B cell (primary cell): ENCODE data around the gene GADD45A. TPM values are rescaled to one million over a fixed set of nuclear protein-coding genes. Genes with fewer than 3 reads are reported as not detected.

Experiments used
- ATAC-seq: fragments of 200-7000 bp; cut with Tn5 transposase; one replicate; pipeline ENCODE4 v1.10.0; 2021; ENCODE audit warnings: low read depth, mild to moderate bottlenecking, moderate number of reproducible peaks, moderate library complexity
- CTCF ChIA-PET: fragments of 350-600 bp; sonication (Branson Sonifier 250); formaldehyde crosslinking; loops from one replicate; lab custom pipeline; 2021; ENCODE audit warnings: antibody characterized with exemption, inconsistent platforms; lab: Charles Lee
- POLR2A ChIA-PET: fragments of 350-600 bp; sonication (Branson Sonifier 250); formaldehyde crosslinking; loops from one replicate; lab custom pipeline; 2021; ENCODE audit warnings: antibody characterized with exemption; lab: Charles Lee
- DNase-seq: peaks from one replicate; pipeline ENCODE4 v3.0.0; 2013
- H2AFZ ChIP-seq: 2 replicates; pipeline ENCODE4 v1.6.1; 2012; ENCODE audit warnings: mild to moderate bottlenecking, low read depth, low read length; ENCODE audit not compliant: insufficient read depth, poor library complexity, severe bottlenecking
- H3K27ac ChIP-seq, 2 donors: 1 replicate in 1 of 2; 2 replicates in 1 of 2; pipeline ENCODE4 v1.5.1; 2012 to 2013; ENCODE audit warnings: low read length in 2 of 2, mild to moderate bottlenecking in 2 of 2, moderate library complexity in 1 of 2
- H3K27me3 ChIP-seq, 4 experiments: fragments of 200-600 bp in 1 of 4; sonication (generic) in 1 of 4; replicated peaks in 1 of 4; 1 replicate in 2 of 4; 2 replicates in 2 of 4; pipeline versions ENCODE4 v1.6.1 to v1.7.0; 2013 to 2016; ENCODE audit warnings: low read length in 3 of 4, mild to moderate bottlenecking in 2 of 4, mixed read lengths in 1 of 4, moderate library complexity in 1 of 4; ENCODE audit not compliant: insufficient read depth in 4 of 4, control insufficient read depth in 3 of 4; ENCODE audit errors: control extremely low read depth in 1 of 4
- H3K36me3 ChIP-seq, 2 experiments: replicated peaks in 1 of 2; 1 replicate in 1 of 2; 2 replicates in 1 of 2; pipeline versions ENCODE4 v1.6.1 to v1.7.1; 2013; ENCODE audit warnings: low read length in 1 of 2; ENCODE audit not compliant: insufficient read depth in 2 of 2, control insufficient read depth in 1 of 2; ENCODE audit errors: control extremely low read depth in 1 of 2, extremely low read depth in 1 of 2
- H3K4me1 ChIP-seq, 2 donors: fragments of 200-600 bp in 1 of 2; sonication (generic) in 1 of 2; 1 replicate in 1 of 2; 2 replicates in 1 of 2; pipeline versions ENCODE4 v1.5.1 to v1.6.1; 2013 to 2017; ENCODE audit warnings: low read length in 2 of 2; ENCODE audit not compliant: control insufficient read depth in 2 of 2, insufficient read depth in 2 of 2
- H3K4me2 ChIP-seq: replicated peaks from 2 replicates; pipeline ENCODE3; 2012; ENCODE audit warnings: mild to moderate bottlenecking, low read depth, low read length; ENCODE audit not compliant: poor library complexity, severe bottlenecking
- H3K4me3 ChIP-seq, 5 experiments: fragments of 200-600 bp in 1 of 5; sonication (generic) in 1 of 5; 1 replicate in 3 of 5; 2 replicates in 2 of 5; pipeline versions ENCODE4 v1.5.1 to v1.7.0; 2011 to 2016; ENCODE audit warnings: low read length in 4 of 5, mild to moderate bottlenecking in 4 of 5, low read depth in 2 of 5, control low read depth in 1 of 5, moderate library complexity in 1 of 5; ENCODE audit not compliant: insufficient read depth in 1 of 5; ENCODE audit errors: control extremely low read depth in 1 of 5, extremely low read depth in 1 of 5
- H3K79me2 ChIP-seq: fragments of 200-600 bp; sonication (generic); one replicate; pipeline ENCODE4 v1.6.0; 2016; ENCODE audit warnings: low read length; ENCODE audit not compliant: control insufficient read depth, insufficient read depth
- H3K9ac ChIP-seq: fragments of 200-600 bp; sonication (generic); 2 replicates; pipeline ENCODE4 v1.6.1; 2017; ENCODE audit warnings: mild to moderate bottlenecking, low read length, moderate library complexity
- H3K9me3 ChIP-seq, 3 donors: one replicate each; pipeline versions ENCODE4 v1.6.1 to v1.7.1; 2013; ENCODE audit warnings: low read length in 2 of 3; ENCODE audit not compliant: control insufficient read depth in 2 of 3, insufficient read depth in 1 of 3; ENCODE audit errors: control extremely low read depth in 1 of 3
- H4K20me1 ChIP-seq: 2 replicates; pipeline ENCODE4 v1.6.0; 2012; ENCODE audit warnings: mild to moderate bottlenecking, low read length; ENCODE audit not compliant: insufficient read depth, control insufficient read depth, poor library complexity, severe bottlenecking
- H3K27ac Mint-ChIP-seq: one replicate; pipeline ENCODE4 v1.8.0; 2021; ENCODE audit warnings: mixed read lengths
- H3K27me3 Mint-ChIP-seq: one replicate; pipeline ENCODE4 v1.8.0; 2021; ENCODE audit warnings: mixed read lengths
- H3K4me1 Mint-ChIP-seq: one replicate; pipeline ENCODE4 v1.8.0; 2021; ENCODE audit warnings: mixed read lengths
- H3K4me3 Mint-ChIP-seq: one replicate; pipeline ENCODE4 v1.8.0; 2021; ENCODE audit warnings: mixed read lengths
- H3K9me3 Mint-ChIP-seq: one replicate; pipeline ENCODE4 v1.8.0; 2022; ENCODE audit warnings: mixed read lengths; ENCODE audit not compliant: insufficient read depth
- EZH2 ChIP-seq: IDR thresholded peaks from 2 replicates; pipeline ENCODE4 v1.6.1; 2012; ENCODE audit warnings: borderline replicate concordance, low read depth, mild to moderate bottlenecking, moderate library complexity, low read length; ENCODE audit not compliant: insufficient read depth, poor library complexity, severe bottlenecking
- WGBS: methylation state at CpG from one replicate; pipeline ENCODE4 v1.1.5; 2013; ENCODE audit warnings: missing lambda C conversion rate; ENCODE audit not compliant: insufficient coverage; 5-methylcytosine and 5-hydroxymethylcytosine counted together
- intact Hi-C: fragments of 100-400 bp; cut with micrococcal nuclease; formaldehyde crosslinking; loops from one replicate; pipeline ENCODE4 v1.10.0; 2022
- polyA plus RNA-seq: library from polyadenylated mRNA; depleted of rRNA; stranded (reverse); fragments of >200 nt; gene quantifications from 2 replicates; pipeline ENCODE4 v1.2.3, GENCODE V29; 2012
- total RNA-seq, 2 donors: library from RNA; stranded (reverse); fragments of 120-200 nt in 1 of 2; gene quantifications; 1 replicate in 1 of 2; 2 replicates in 1 of 2; pipeline versions ENCODE4 v1.2.3 to v1.2.4, GENCODE V29; 2013 to 2022
- TF ChIP-seq, protein P1 (sequence below): fragments of 200-600 bp; IDR thresholded peaks from one replicate; pipeline ENCODE4 v1.8.0; 2022; ENCODE audit warnings: antibody characterized with exemption, mild to moderate bottlenecking

The GADD45A gene
- total and polyA plus RNA-seq, 2 donors (not counting 1 experiment from before 2014, with no cell fraction given) = 11.6 to 21.1 TPM

DNA sequence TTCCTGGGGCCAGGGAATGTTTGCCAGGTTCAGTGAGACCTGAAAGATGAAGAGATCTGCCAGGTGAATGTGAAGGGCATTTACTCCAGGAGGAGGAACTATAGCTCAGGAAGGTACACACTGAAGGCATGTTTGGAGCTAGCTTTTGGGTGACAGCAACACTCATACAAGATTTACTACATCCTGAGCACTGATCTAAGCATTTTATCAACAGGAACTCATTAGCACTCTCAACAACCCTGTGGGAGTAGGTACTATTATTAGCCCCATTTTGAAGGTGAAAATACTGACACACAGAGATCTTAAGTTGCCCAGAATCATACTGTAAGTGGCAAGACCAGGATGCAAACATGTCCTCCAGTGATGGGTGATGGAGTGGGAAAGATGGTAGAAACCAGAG is 6.7 kb downstream of the GADD45A start:
- no peak overlapping the region for H3K27ac ChIP-seq
- no peaks in the 10 kb centered on the region for H3K27me3 ChIP-seq
- no peak overlapping the region for H3K9ac ChIP-seq
- H3K4me1 ChIP-seq = peaks cover 5 to 6% of the 10 kb centered on the region in 2 donors
- no peaks in the 10 kb centered on the region for H4K20me1 ChIP-seq
- intact Hi-C loops = no loop called here
- POLR2A ChIA-PET = no interaction called here
- DNase-seq (no peak), ATAC-seq (no peak)
- no peak overlapping the region for H3K4me3 ChIP-seq
- H3K4me1 Mint-ChIP-seq = peaks cover 6% of the 10 kb centered on the region
- no peak for TF ChIP-seq EZH2
- TF ChIP-seq, protein P1, sequence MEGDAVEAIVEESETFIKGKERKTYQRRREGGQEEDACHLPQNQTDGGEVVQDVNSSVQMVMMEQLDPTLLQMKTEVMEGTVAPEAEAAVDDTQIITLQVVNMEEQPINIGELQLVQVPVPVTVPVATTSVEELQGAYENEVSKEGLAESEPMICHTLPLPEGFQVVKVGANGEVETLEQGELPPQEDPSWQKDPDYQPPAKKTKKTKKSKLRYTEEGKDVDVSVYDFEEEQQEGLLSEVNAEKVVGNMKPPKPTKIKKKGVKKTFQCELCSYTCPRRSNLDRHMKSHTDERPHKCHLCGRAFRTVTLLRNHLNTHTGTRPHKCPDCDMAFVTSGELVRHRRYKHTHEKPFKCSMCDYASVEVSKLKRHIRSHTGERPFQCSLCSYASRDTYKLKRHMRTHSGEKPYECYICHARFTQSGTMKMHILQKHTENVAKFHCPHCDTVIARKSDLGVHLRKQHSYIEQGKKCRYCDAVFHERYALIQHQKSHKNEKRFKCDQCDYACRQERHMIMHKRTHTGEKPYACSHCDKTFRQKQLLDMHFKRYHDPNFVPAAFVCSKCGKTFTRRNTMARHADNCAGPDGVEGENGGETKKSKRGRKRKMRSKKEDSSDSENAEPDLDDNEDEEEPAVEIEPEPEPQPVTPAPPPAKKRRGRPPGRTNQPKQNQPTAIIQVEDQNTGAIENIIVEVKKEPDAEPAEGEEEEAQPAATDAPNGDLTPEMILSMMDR = no peak
- H3K79me2 ChIP-seq = no peaks in the 10 kb centered on the region
- no peaks in the 10 kb centered on the region for H3K27me3 Mint-ChIP-seq
- no peak overlapping the region for H3K27ac Mint-ChIP-seq
- H3K9me3 ChIP-seq = no peaks in the 10 kb centered on the region
- H3K4me3 Mint-ChIP-seq = no peak overlapping the region
- H3K4me2 ChIP-seq = no peak overlapping the region
- CTCF ChIA-PET = interaction anchor here (1.9 kb wide), 1 partner anchor 68 kb away, joined by 5 read pairs; no protein-coding TSS in a partner anchor
- peaks cover 0 to 7% of the 10 kb centered on the region in 2 experiments for H3K36me3 ChIP-seq
- H2AFZ ChIP-seq = no peak overlapping the region
- H3K9me3 Mint-ChIP-seq = no peaks in the 10 kb centered on the region

DNA sequence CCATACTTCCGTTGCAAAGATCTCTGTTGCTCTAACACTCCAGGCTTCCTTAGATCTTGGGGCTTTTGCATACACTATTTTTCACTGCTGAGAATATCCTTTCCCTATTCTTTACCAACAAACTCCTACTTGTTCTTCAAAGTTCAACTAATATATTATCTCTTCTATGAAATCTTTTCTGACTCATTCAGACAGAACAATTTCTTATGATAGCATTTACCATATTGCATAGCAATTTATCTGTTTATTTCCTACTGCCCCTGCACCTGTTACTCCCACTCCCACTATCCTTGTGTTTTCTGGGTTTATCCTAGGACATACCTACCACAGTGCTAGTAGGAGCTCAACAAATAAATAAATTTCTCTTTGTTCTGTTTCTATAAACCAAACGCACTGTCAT is 11.0 kb downstream of the GADD45A start:
- Histone ChIP-seq H3K9me3 (no peaks in the 10 kb centered on the region), H3K4me3 (no peak overlapping the region), H3K9ac (no peak overlapping the region), H3K27me3 (no peaks in the 10 kb centered on the region), H3K4me2 (no peak overlapping the region), H3K27ac (no peak overlapping the region), H3K4me1 (no peaks in the 10 kb centered on the region), H3K36me3 (no peaks in the 10 kb centered on the region), H2AFZ (no peak overlapping the region), H3K79me2 (no peaks in the 10 kb centered on the region), H4K20me1 (no peaks in the 10 kb centered on the region)
- ATAC-seq (no peak), DNase-seq (no peak)
- ChIA-PET POLR2A (no interaction called here), CTCF (no interaction called here)
- Mint-ChIP-seq H3K27me3 (peaks cover 5% of the 10 kb centered on the region), H3K27ac (no peak overlapping the region), H3K4me3 (no peak overlapping the region), H3K9me3 (no peaks in the 10 kb centered on the region), H3K4me1 (no peaks in the 10 kb centered on the region)
- 86% methylated on average over 1 of the region's 2 CpGs for WGBS
- intact Hi-C loops = no loop called here
- TF ChIP-seq EZH2 = no peak
- TF ChIP-seq, protein P1 = no peak
